Cardiac fibroblast (primary cell): ENCODE results near the gene CCDC90B.

Experiments
- DNase-seq, 2 donors: peaks; one replicate each; pipeline versions ENCODE4 v3.0.0 to v3.0.0-alpha.2; 2010; ENCODE audit warnings: low read depth in 2 of 2
- H3K4me3 ChIP-seq, 2 donors: replicated peaks in 1 of 2; 1 replicate in 1 of 2; 2 replicates in 1 of 2; pipeline ENCODE4 v1.5.1; 2011; ENCODE audit warnings: low read depth in 2 of 2, low read length in 2 of 2, mild to moderate bottlenecking in 2 of 2, moderate library complexity in 1 of 2
- TF ChIP-seq, protein P1 (sequence below): IDR thresholded peaks from one replicate; pipeline ENCODE4 v1.5.1; 2011; ENCODE audit warnings: low read depth, mild to moderate bottlenecking, low read length, inconsistent platforms

CCDC90B gene

GRCh38 chr11:83252941-83253340 is 33.2 kb downstream of the CCDC90B start:
- TF ChIP-seq, protein P1, sequence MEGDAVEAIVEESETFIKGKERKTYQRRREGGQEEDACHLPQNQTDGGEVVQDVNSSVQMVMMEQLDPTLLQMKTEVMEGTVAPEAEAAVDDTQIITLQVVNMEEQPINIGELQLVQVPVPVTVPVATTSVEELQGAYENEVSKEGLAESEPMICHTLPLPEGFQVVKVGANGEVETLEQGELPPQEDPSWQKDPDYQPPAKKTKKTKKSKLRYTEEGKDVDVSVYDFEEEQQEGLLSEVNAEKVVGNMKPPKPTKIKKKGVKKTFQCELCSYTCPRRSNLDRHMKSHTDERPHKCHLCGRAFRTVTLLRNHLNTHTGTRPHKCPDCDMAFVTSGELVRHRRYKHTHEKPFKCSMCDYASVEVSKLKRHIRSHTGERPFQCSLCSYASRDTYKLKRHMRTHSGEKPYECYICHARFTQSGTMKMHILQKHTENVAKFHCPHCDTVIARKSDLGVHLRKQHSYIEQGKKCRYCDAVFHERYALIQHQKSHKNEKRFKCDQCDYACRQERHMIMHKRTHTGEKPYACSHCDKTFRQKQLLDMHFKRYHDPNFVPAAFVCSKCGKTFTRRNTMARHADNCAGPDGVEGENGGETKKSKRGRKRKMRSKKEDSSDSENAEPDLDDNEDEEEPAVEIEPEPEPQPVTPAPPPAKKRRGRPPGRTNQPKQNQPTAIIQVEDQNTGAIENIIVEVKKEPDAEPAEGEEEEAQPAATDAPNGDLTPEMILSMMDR = no peak
- DNase-seq = no peak
- no peak overlapping the region for H3K4me3 ChIP-seq

GRCh38 chr11:83252266-83252665 is 33.9 kb downstream of the CCDC90B start:
- no peak overlapping the region for H3K4me3 ChIP-seq
- DNase-seq = no peak
- TF ChIP-seq, protein P1 = no peak

DNA sequence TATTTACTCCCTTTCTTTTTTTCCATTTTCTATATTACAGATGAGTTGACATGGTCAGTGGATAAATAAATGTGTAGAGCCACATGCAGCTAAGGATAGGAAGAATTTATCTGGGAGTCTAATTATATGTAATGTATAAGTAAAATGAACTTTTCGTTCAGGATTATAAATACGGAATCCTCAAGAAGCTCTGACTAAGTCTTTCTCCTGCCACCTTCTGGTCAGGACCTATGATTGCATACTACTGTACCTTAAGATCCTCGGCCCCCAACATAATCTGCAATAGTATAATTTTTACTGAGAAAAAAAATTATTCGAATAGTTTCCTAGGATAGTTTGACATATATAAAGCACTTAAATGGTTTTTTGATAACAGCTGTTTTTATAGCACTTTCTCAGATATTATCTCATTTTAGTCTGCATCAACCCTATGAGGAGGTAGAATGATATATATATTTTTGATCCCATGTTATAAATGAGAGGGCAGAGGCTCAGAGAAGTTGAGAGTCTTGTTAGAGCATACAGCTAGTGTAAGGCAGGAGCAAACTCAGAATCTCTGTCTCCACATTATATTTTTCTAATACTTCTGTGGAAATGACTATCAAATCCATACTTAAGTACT is 36.1 kb downstream of the CCDC90B start:
- TF ChIP-seq, protein P1 = peak; percentile 75
- DNase-seq = peak; percentile 75 to 76
- H3K4me3 ChIP-seq = no peak overlapping the region

DNA sequence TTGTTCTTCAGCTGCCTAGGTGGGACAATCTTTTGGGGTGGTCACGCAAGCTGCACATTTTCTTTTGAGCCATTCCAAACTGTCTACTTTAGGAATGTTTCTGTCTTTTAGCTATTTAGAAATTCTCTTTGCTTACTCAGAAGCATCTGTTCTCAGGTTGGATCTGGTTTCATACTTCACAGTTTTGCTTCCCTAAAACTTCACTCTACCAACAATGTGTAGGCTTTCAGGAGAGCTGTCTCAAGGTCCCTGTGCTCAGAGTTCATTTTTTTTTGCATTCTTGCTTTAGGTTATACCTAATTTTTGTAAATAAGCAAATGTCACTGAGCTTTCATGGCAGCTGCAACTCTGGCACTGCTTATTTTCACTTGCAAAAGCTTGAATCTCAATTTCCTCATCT is 36.7 kb downstream of the CCDC90B start:
- no peak for DNase-seq
- TF ChIP-seq, protein P1 = no peak
- no peak overlapping the region for H3K4me3 ChIP-seq

- TF ChIP-seq, protein P1 = peak; percentile 57
- H3K4me3 ChIP-seq = no peak overlapping the region
- peak; percentile 66 to 77 for DNase-seq
Observed at GRCh38 chr11:83241291-83241946, 44.7 kb downstream of the CCDC90B start.

- TF ChIP-seq, protein P1 = no peak
- no peak overlapping the region for H3K4me3 ChIP-seq
- DNase-seq = no peak
Observed at GRCh38 chr11:83238111-83238510, 48.1 kb downstream of the CCDC90B start.
